Neutrophil (primary cell): ENCODE measurements around the gene GRIA1.

Experiments
- H3K27ac ChIP-seq: fragments of 200-600 bp; sonication (generic); 2 replicates; pipeline ENCODE4 v1.5.1; 2016; ENCODE audit warnings: mild to moderate bottlenecking, moderate library complexity
- H3K27me3 ChIP-seq: fragments of 200-600 bp; sonication (generic); 2 replicates; pipeline ENCODE4 v1.6.0; 2016; ENCODE audit warnings: mild to moderate bottlenecking
- H3K36me3 ChIP-seq: fragments of 200-600 bp; sonication (generic); 2 replicates; pipeline ENCODE4 v1.5.1; 2017
- H3K4me1 ChIP-seq, 2 experiments: fragments of 200-600 bp in 1 of 2; sonication (generic) in 1 of 2; 1 replicate in 1 of 2; 2 replicates in 1 of 2; pipeline versions ENCODE4 v1.5.1 to v1.6.1; 2013 to 2016; ENCODE audit warnings: low read depth in 1 of 2, low read length in 1 of 2, mild to moderate bottlenecking in 1 of 2, moderate library complexity in 1 of 2; ENCODE audit not compliant: control insufficient read depth in 1 of 2, insufficient read depth in 1 of 2
- H3K4me3 ChIP-seq, 2 experiments: fragments of 200-600 bp in 1 of 2; sonication (generic) in 1 of 2; 1 replicate in 1 of 2; 2 replicates in 1 of 2; pipeline ENCODE4 v1.5.1; 2013 to 2016; ENCODE audit warnings: low read depth in 1 of 2, low read length in 1 of 2, mild to moderate bottlenecking in 1 of 2, moderate library complexity in 1 of 2
- H3K9me3 ChIP-seq: fragments of 200-600 bp; sonication (generic); 2 replicates; pipeline ENCODE4 v1.5.1; 2016
- CTCF ChIP-seq: fragments of 200-600 bp; sonication (generic); IDR thresholded peaks from 2 replicates; pipeline ENCODE4 v1.5.1; 2016; ENCODE audit warnings: antibody characterized with exemption

GRIA1 gene

GRCh38 chr5:153569036-153569435, 78.6 kb downstream of the GRIA1 start:
- H3K36me3 ChIP-seq, result no peaks in the 10 kb centered on the region
- H3K27me3 ChIP-seq, result no peaks in the 10 kb centered on the region
- no peak for TF ChIP-seq CTCF
- no peaks in the 10 kb centered on the region for H3K9me3 ChIP-seq
- H3K4me1 ChIP-seq, result no peaks in the 10 kb centered on the region
- H3K4me3 ChIP-seq, result no peak overlapping the region
- H3K27ac ChIP-seq, result no peak overlapping the region

DNA sequence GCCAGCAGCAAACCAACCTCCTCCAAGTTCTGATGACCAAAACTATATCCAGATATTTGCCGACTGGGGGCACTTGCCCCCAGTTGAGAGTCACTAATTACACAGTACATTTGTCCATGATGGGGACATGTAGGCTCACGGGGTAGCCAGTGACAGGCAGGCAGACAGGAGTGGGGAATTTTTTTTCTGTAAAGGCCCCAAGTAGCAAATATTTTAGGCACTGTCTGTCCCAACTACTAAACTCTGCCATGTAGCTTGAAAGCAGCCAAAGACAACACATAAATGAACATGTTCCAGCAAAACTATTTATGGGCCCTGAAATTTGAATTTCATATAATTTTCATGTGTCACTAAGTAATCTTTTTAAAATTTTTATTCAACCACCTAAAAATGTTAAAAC, 80.7 kb downstream of the GRIA1 start:
- Histone ChIP-seq H3K27me3 (no peaks in the 10 kb centered on the region), H3K4me1 (no peaks in the 10 kb centered on the region), H3K36me3 (no peaks in the 10 kb centered on the region)

DNA sequence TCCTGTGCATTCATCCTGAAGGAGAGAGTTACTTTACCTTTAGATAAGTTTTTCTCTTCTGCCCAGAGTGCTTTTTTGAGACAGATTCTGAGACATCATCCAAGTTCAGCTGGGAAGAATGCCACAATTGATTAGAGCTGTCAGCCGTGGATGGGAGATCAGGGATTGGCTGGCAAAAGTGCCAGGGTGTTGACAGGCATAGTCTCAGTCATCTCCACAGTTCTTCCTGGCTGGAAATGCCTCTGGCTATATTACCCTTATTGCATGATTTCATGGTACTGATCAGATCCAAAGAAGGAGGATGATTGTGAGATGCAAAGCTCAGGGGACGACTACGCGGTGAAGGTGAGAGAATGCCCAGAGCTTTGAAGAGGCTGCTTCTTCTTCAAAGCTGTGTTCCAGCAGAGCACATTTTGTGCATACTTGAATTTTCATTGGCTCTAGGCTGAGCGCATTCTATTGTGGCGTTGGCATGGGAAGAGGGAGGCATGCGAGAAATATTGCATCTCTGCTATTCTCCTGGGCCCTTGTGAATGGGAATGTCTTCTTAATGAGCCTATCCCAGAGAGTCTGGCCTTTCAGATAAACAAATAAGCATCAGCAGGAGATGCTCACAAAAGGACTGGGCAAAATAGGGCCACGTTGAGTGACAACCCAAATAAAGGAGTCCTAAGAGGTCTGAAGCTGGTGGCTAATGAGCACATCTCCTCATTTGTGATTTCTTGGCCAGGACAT, 82.1 kb downstream of the GRIA1 start:
- H3K9me3 ChIP-seq, result no peaks in the 10 kb centered on the region
- no peaks in the 10 kb centered on the region for H3K27me3 ChIP-seq
- H3K27ac ChIP-seq, result no peak overlapping the region
- no peak for TF ChIP-seq CTCF
- H3K4me3 ChIP-seq, result no peak overlapping the region
- H3K36me3 ChIP-seq, result no peaks in the 10 kb centered on the region
- H3K4me1 ChIP-seq, result no peaks in the 10 kb centered on the region

More for the DNA sequence above, 80.7 kb downstream of the GRIA1 start:
- Histone ChIP-seq H3K9me3 (no peaks in the 10 kb centered on the region), H3K27ac (no peak overlapping the region), H3K4me3 (no peak overlapping the region)
- TF ChIP-seq CTCF, result no peak

GRCh38 chr5:153573326-153574033, 83.0 kb downstream of the GRIA1 start:
- H3K27me3 ChIP-seq, result no peaks in the 10 kb centered on the region
- H3K4me1 ChIP-seq, result no peaks in the 10 kb centered on the region
- TF ChIP-seq CTCF, result no peak

GRCh38 chr5:153584126-153584959, 93.9 kb downstream of the GRIA1 start:
- H3K4me3 ChIP-seq, result no peak overlapping the region
- no peak overlapping the region for H3K27ac ChIP-seq
- no peaks in the 10 kb centered on the region for H3K9me3 ChIP-seq
- no peaks in the 10 kb centered on the region for H3K4me1 ChIP-seq
- no peak for TF ChIP-seq CTCF
- no peaks in the 10 kb centered on the region for H3K36me3 ChIP-seq
- H3K27me3 ChIP-seq, result no peaks in the 10 kb centered on the region

More at GRCh38 chr5:153573326-153574033, 83.0 kb downstream of the GRIA1 start:
- Histone ChIP-seq H3K4me3 (no peak overlapping the region), H3K36me3 (no peaks in the 10 kb centered on the region), H3K27ac (no peak overlapping the region), H3K9me3 (no peaks in the 10 kb centered on the region)
